Left hindlimb (tissue), 1 donor: ENCODE measurements around the gene OSTN.
"Not testable (repeated sequence)": the region's sequence is repeated elsewhere in the genome, so short reads cannot be mapped to it uniquely, and the experiment has no call there.

ENCODE experiments used
- DNase-seq: peaks from one replicate; pipeline ENCODE4 v3.0.0-alpha.2; 2018

Gene OSTN

GRCh38 chr3:191268737-191269136, 69.7 kb downstream of the OSTN start:
- no peak for DNase-seq

- DNase-seq = no peak
Measured at GRCh38 chr3:191269289-191270085, 70.4 kb downstream of the OSTN start.

GRCh38 chr3:191275244-191275643, 76.2 kb downstream of the OSTN start:
- DNase-seq = not testable (repeated sequence)

- DNase-seq = no peak
Measured at GRCh38 chr3:191275751-191276150, 76.7 kb downstream of the OSTN start.

- no peak for DNase-seq
Measured at GRCh38 chr3:191280111-191280510, 81.1 kb downstream of the OSTN start.

GRCh38 chr3:191280882-191281281, 81.8 kb downstream of the OSTN start:
- no peak for DNase-seq

GRCh38 chr3:191282251-191283185, 83.5 kb downstream of the OSTN start:
- DNase-seq = no peak

- no peak for DNase-seq
Measured at GRCh38 chr3:191283400-191283799, 84.4 kb downstream of the OSTN start.

- no peak for DNase-seq
Measured at GRCh38 chr3:191290311-191291025, 91.4 kb downstream of the OSTN start.

GRCh38 chr3:191292243-191293015, 93.4 kb downstream of the OSTN start:
- DNase-seq = no peak

- no peak for DNase-seq
Measured at GRCh38 chr3:191294291-191294690, 95.2 kb downstream of the OSTN start.

GRCh38 chr3:191296041-191296541, 97.0 kb downstream of the OSTN start:
- DNase-seq = no peak

- DNase-seq = no peak
Measured at GRCh38 chr3:191298846-191299245, 99.8 kb downstream of the OSTN start.

GRCh38 chr3:191300422-191300821, 101.4 kb downstream of the OSTN start:
- no peak for DNase-seq

GRCh38 chr3:191301017-191301416, 102.0 kb downstream of the OSTN start:
- no peak for DNase-seq

- DNase-seq = no peak
Measured at GRCh38 chr3:191301782-191302411, 102.9 kb downstream of the OSTN start.

GRCh38 chr3:191302451-191302850, 103.4 kb downstream of the OSTN start:
- no peak for DNase-seq

- DNase-seq = no peak
Measured at GRCh38 chr3:191303596-191303995, 104.6 kb downstream of the OSTN start.

- no peak for DNase-seq
Measured at GRCh38 chr3:191306428-191306827, 107.4 kb downstream of the OSTN start.

GRCh38 chr3:191307341-191307740, 108.3 kb downstream of the OSTN start:
- no peak for DNase-seq

GRCh38 chr3:191313296-191313695, 114.3 kb downstream of the OSTN start:
- no peak for DNase-seq
